BJ (cell line): ENCODE data around the gene FANCC. TPM values are rescaled to one million over a fixed set of nuclear protein-coding genes. Genes with fewer than 3 reads are reported as not detected.

Experiments used
- CTCF ChIA-PET: fragments of 350-600 bp; formaldehyde crosslinking; extraction: SDS; loops from one replicate; lab custom pipeline; 2021; ENCODE audit warnings: antibody characterized with exemption, inconsistent platforms; lab: Yijun Ruan, JAX
- POLR2A ChIA-PET: fragments of 300-600 bp; sonication (Branson Sonifier 250); formaldehyde crosslinking; extraction: SDS; loops from one replicate; lab custom pipeline; 2021; ENCODE audit warnings: antibody characterized with exemption; lab: Charles Lee
- DNase-seq: peaks from one replicate; pipeline ENCODE4 v3.0.0-alpha.2; 2011; ENCODE audit warnings: low read depth
- H3K27me3 ChIP-seq: 2 replicates; pipeline ENCODE4 v1.6.0; 2011; ENCODE audit warnings: low read length; ENCODE audit not compliant: control insufficient read depth, insufficient read depth
- H3K36me3 ChIP-seq: 2 replicates; pipeline ENCODE4 v1.5.1; 2011; ENCODE audit warnings: low read length; ENCODE audit not compliant: control insufficient read depth, insufficient read depth
- H3K4me3 ChIP-seq: 2 replicates; pipeline ENCODE4 v1.5.1; 2011; ENCODE audit warnings: low read depth, mild to moderate bottlenecking, control low read depth, low read length
- CTCF ChIP-seq: IDR thresholded peaks from 2 replicates; pipeline ENCODE4 v1.5.1; 2011; ENCODE audit warnings: low read depth, mild to moderate bottlenecking, control low read depth, inconsistent platforms, low read length, moderate library complexity; ENCODE audit not compliant: insufficient read depth
- polyA plus RNA-seq: library from polyadenylated mRNA; depleted of rRNA; stranded (reverse); fragments of >200 nt; gene quantifications from 2 replicates; pipeline ENCODE4 v1.2.3, GENCODE V29; 2011

FANCC gene
- polyA plus RNA-seq, 1 experiment, result 6.1 TPM

- POLR2A ChIA-PET, result no interaction called here
Observed at GRCh38 chr9:95128177-95128524, 189.4 kb downstream of the FANCC start.

GRCh38 chr9:95127249-95128176 is 190.0 kb downstream of the FANCC start:
- Histone ChIP-seq H3K27me3 (no peaks in the 10 kb centered on the region), H3K36me3 (no peaks in the 10 kb centered on the region), H3K4me3 (peak overlapping the region; percentile 41)
- TF ChIP-seq CTCF, result peak; percentile 100
- DNase-seq, result no peak
- ChIA-PET CTCF (interaction anchor here (0.6 to 10.8 kb wide), 43 partner anchors 8 to 576 kb away, joined by 3 to 377 read pairs (median 4); no protein-coding TSS in a partner anchor), POLR2A (no interaction called here)

More at GRCh38 chr9:95128177-95128524, 189.4 kb downstream of the FANCC start:
- DNase-seq, result no peak
- H3K4me3 ChIP-seq, result no peak overlapping the region
- no peak for TF ChIP-seq CTCF
- CTCF ChIA-PET, result interaction anchor here (0.6 to 10.8 kb wide), 38 partner anchors 8 to 577 kb away, joined by 3 to 377 read pairs (median 5); no protein-coding TSS in a partner anchor
- H3K36me3 ChIP-seq, result no peaks in the 10 kb centered on the region
- no peaks in the 10 kb centered on the region for H3K27me3 ChIP-seq

- Histone ChIP-seq H3K4me3 (no peak overlapping the region), H3K27me3 (no peaks in the 10 kb centered on the region), H3K36me3 (no peaks in the 10 kb centered on the region)
- no peak for DNase-seq
- POLR2A ChIA-PET, result no interaction called here
- no peak for TF ChIP-seq CTCF
- CTCF ChIA-PET, result interaction anchor here (0.9 to 10.8 kb wide), 24 partner anchors 9 to 502 kb away, joined by 3 to 377 read pairs (median 6); no protein-coding TSS in a partner anchor
Observed at GRCh38 chr9:95126739-95127138, 190.8 kb downstream of the FANCC start.

GRCh38 chr9:95125652-95126051 is 191.9 kb downstream of the FANCC start:
- ChIA-PET CTCF (interaction anchor here (0.7 to 10.8 kb wide), 9 partner anchors 8 to 450 kb away, joined by 3 to 377 read pairs (median 4); no protein-coding TSS in a partner anchor), POLR2A (no interaction called here)
- no peak overlapping the region for H3K4me3 ChIP-seq
- H3K27me3 ChIP-seq, result no peaks in the 10 kb centered on the region
- no peak for TF ChIP-seq CTCF
- no peaks in the 10 kb centered on the region for H3K36me3 ChIP-seq
- no peak for DNase-seq

GRCh38 chr9:95124582-95125367 is 192.7 kb downstream of the FANCC start:
- POLR2A ChIA-PET, result no interaction called here
- peak; percentile 38 for TF ChIP-seq CTCF
- Histone ChIP-seq H3K27me3 (no peaks in the 10 kb centered on the region), H3K4me3 (no peak overlapping the region), H3K36me3 (no peaks in the 10 kb centered on the region)
- DNase-seq, result no peak
- CTCF ChIA-PET, result interaction anchor here (0.7 to 10.8 kb wide), 6 partner anchors 43 to 449 kb away, joined by 3 to 377 read pairs (median 3); no protein-coding TSS in a partner anchor
